GM12873 (cell line): Measurements from ENCODE around the gene AOC1.

Experiments
- TF ChIP-seq, protein P1 (sequence below): IDR thresholded peaks from 2 replicates; pipeline ENCODE4 v1.5.1; 2012; ENCODE audit warnings: low read depth, mild to moderate bottlenecking, moderate library complexity, low read length, control low read depth; ENCODE audit not compliant: insufficient read depth; ENCODE audit errors: missing control alignments

The AOC1 gene

GRCh38 chr7:150875791-150876190, 23.5 kb downstream of the AOC1 start:
- TF ChIP-seq, protein P1, sequence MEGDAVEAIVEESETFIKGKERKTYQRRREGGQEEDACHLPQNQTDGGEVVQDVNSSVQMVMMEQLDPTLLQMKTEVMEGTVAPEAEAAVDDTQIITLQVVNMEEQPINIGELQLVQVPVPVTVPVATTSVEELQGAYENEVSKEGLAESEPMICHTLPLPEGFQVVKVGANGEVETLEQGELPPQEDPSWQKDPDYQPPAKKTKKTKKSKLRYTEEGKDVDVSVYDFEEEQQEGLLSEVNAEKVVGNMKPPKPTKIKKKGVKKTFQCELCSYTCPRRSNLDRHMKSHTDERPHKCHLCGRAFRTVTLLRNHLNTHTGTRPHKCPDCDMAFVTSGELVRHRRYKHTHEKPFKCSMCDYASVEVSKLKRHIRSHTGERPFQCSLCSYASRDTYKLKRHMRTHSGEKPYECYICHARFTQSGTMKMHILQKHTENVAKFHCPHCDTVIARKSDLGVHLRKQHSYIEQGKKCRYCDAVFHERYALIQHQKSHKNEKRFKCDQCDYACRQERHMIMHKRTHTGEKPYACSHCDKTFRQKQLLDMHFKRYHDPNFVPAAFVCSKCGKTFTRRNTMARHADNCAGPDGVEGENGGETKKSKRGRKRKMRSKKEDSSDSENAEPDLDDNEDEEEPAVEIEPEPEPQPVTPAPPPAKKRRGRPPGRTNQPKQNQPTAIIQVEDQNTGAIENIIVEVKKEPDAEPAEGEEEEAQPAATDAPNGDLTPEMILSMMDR, result peak; percentile 42

DNA sequence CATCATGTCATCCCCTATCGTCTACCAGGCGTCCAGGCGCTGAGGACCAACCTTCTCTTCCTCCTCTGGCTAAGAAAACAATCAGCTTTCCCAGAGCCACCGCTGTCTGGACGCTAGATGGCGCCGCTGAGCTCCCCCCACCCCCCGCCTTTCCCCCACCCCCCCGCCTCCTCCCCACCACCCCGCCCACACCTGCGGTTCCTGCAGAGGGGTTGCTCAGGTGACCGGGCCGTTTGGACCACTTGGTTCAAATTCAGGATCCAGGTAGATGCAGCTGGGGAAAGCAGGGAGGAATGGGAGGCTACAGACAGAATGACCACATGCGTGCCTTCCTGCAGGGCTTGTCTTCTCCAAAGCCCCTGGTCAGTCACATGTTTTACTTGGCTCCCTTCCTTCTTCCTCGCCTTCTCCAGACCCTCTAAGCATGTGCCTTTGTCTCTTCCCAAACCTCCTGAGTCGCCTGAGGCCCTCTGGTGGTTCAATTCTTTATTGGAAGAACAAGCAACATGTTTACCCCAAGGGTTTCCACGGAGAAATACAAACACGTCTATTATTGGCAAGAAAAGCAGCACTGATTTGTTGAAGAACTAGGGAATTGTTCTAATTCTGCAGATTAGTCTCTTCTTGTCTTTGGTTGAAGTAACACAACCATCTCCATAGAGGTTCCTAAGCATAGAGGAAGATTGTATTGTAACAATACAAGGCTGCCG, 24.7 kb downstream of the AOC1 start:
- TF ChIP-seq, protein P1, result peak; percentile 67

DNA sequence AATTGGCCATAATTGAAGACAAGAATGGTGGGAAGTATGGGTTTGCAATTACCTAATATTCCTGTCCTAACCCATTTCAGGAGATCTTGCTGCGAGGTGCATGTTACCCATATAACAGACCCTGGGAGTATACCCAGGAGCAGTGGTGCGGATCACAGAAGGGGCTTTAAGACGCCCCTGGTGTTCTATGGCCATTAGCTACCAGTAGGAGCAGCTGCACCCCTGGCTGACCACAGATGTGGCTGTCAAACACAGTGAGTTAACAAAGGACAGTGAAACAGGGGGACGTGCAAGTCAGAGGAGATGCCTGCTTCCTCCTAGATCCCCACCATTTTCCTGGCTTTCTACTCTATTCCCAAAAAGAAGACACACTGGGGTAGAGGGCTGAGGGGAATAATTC, 25.2 kb downstream of the AOC1 start:
- TF ChIP-seq, protein P1, result no peak

- TF ChIP-seq, protein P1, result no peak
These were observed 27.0 kb downstream of the AOC1 start for GRCh38 chr7:150879345-150879744.

GRCh38 chr7:150881189-150881588, 28.9 kb downstream of the AOC1 start:
- TF ChIP-seq, protein P1, result no peak

GRCh38 chr7:150890853-150891584, 38.7 kb downstream of the AOC1 start:
- TF ChIP-seq, protein P1, result no peak

DNA sequence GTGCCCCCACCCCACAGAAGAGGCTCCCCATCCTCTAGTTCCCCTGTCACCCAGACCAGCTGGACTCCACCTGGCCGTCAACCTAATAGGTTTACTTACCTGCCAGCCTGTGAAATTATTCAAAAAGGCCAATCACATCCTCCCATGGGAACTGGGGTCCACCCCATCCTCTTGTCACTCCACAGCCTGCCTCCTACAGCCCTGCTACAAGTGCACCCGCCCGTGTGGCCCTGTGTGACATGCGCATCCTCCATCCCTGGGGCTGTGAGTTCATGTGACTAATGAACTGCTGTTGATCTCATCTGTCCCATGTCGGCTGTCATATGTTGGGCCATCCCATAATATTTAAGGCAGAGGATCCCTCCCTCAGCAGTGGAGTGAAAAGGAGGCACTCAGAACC, 39.4 kb downstream of the AOC1 start:
- TF ChIP-seq, protein P1, result no peak
